Mammary epithelial cell (primary cell): Measurements from ENCODE around the gene LHFPL3.

ENCODE experiments used
- CTCF ChIP-seq, 2 donors: IDR thresholded peaks in 1 of 2; conservative IDR thresholded peaks in 1 of 2; 2 replicates each; pipeline ENCODE4 v1.5.1; 2011 to 2012; ENCODE audit warnings: inconsistent platforms in 2 of 2, low read length in 2 of 2, mild to moderate bottlenecking in 2 of 2, control low read depth in 1 of 2, low read depth in 1 of 2; ENCODE audit not compliant: insufficient read depth in 1 of 2; ENCODE audit errors: extremely low read depth in 1 of 2
- EZH2 ChIP-seq: IDR thresholded peaks from 2 replicates; pipeline ENCODE4 v1.6.1; 2012; ENCODE audit warnings: low read length, inconsistent platforms, borderline replicate concordance

GRCh38 chr7:104790440-104790839 is 462.0 kb downstream of the LHFPL3 start:
- TF ChIP-seq CTCF (conservative IDR thresholded peaks at IDR 0.05 in 1 of 2, IDR thresholded peaks at IDR 0.05 in 1 of 2; ENCODE audit: extremely low read depth in 1 of 2, insufficient read depth in 1 of 2, low read depth in 1 of 2, low read length in 2 of 2) = no peak
- no peak for TF ChIP-seq EZH2
